NB4 (cell line): Measurements from ENCODE around the gene SNTA1.
"Not testable (repeated sequence)": the region's sequence is repeated elsewhere in the genome, so short reads cannot be mapped to it uniquely, and the experiment has no call there.

ENCODE experiments used
- DNase-seq: peaks from one replicate; pipeline ENCODE4 v3.0.0; 2010; ENCODE audit warnings: low read depth
- H3K4me3 ChIP-seq: one replicate; pipeline ENCODE4 v1.5.1; 2011; ENCODE audit warnings: mild to moderate bottlenecking, low read depth, low read length, moderate library complexity
- CTCF ChIP-seq: IDR thresholded peaks from one replicate; pipeline ENCODE4 v1.5.1; 2012; ENCODE audit warnings: low read depth, low read length
- MAX ChIP-seq: IDR thresholded peaks from 2 replicates; pipeline ENCODE4 v1.6.1; 2011; ENCODE audit warnings: low read depth, low read length
- MYC ChIP-seq: IDR thresholded peaks from 2 replicates; pipeline ENCODE4 v1.6.1; 2011; ENCODE audit warnings: low read depth, low read length
- POLR2A ChIP-seq: IDR thresholded peaks from 2 replicates; pipeline ENCODE4 v1.6.1; 2011; ENCODE audit warnings: mild to moderate bottlenecking; ENCODE audit not compliant: insufficient read length; ENCODE audit errors: extremely low read depth

The SNTA1 gene

GRCh38 chr20:33433465-33434234 lies 9.9 kb downstream of the SNTA1 start:
- DNase-seq, result no peak
- TF ChIP-seq MAX, result no peak
- no peak for TF ChIP-seq MYC
- no peak overlapping the region for H3K4me3 ChIP-seq

DNA sequence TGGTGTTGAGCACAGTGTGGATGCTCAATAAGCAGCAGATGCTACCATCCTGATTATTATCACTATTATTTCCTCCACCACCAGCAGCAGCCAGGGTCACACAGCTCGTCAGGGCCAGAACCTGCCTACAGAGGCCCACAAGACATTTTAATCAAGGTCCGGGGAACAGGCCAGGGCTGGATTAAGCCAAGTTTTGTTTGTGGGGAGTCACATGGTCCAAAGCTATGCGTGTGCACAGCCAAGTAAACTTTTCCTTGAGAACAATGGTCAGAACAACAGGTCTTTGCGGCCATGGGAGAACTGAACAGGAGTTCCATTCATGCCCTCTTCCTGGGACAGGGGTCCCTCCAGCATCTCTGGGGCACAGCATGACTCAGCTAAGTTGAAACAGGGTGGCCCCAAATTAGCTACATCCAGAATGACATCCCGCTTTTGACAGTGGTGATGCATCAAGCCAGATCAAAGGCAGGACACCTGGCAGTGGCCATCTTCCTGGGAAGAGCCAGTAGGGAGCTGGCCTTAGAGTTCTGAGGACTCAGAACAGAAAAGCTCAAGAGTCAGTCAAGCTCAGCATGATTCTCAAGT lies 11.7 kb downstream of the SNTA1 start:
- TF ChIP-seq CTCF (no peak), MYC (no peak), POLR2A (no peak), MAX (no peak)
- no peak for DNase-seq
- H3K4me3 ChIP-seq, result no peak overlapping the region

GRCh38 chr20:33423875-33424274 lies 19.7 kb downstream of the SNTA1 start:
- DNase-seq, result not testable (repeated sequence)

GRCh38 chr20:33423141-33423834 lies 20.3 kb downstream of the SNTA1 start:
- no peak overlapping the region for H3K4me3 ChIP-seq
- TF ChIP-seq MYC, result no peak
- no peak for TF ChIP-seq CTCF
- TF ChIP-seq POLR2A, result no peak
- no peak for TF ChIP-seq MAX
- DNase-seq, result peak; percentile 34

More at GRCh38 chr20:33423875-33424274, 19.7 kb downstream of the SNTA1 start:
- H3K4me3 ChIP-seq, result not testable (repeated sequence)

DNA sequence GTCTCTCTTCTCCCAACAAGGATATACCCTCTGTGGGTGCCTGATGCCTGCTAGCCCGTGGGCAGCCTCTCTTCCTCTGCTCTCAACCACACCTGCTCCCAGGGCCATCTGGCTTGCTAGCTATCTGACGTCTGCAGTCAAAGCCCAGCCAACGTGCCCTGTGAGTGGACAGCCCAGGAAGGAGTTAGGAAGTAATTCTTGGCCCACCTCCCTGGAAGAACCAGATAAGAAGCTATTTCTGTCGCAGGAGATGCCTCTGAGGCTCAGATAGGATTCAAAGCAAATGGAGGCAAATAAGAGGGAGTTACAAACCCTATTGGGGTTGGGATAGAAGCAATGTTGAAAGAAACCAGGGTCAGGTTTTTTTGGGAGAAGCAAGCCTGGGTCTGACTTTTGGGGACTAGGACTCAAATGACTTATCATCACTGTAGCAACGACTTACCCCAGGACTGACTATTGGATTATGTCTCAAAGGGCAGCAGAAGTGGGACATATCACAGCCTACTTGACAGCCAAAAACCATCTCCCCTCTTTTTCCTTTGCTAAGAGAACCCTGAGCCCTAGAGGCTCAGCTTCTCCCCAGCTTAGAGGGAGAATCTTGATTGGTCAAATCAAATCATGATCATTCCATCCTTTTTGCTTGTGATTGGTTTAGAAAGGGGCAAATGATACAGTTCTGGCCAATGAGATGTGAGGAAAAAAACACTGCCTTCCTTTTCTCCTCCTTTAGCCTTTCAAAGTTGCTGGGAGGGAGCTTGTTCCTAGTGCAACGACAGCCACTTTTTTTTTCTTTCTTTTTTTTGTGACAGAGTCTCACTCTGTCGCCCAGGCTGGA lies 24.2 kb downstream of the SNTA1 start:
- no peak for DNase-seq
- TF ChIP-seq MYC (no peak), POLR2A (no peak), CTCF (no peak), MAX (no peak)
- no peak overlapping the region for H3K4me3 ChIP-seq

DNA sequence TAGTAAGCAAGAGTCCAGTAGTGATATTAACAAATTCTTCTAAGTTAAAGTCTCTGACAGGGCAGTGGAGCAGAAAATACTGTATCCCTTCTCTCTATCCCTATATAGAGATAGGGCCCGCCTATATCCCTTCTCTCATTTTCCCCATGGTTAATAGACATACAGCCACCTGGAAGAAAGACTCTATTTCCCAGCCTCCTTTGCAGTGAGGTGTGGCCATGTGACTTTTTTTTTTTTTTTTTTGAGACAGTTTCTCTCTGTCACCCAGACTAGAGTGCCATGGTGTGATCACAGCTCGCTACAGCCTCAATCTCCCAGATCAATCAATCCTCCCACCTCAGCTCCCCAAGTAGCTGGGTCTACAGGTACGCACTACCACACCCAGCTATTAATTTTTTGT lies 25.5 kb downstream of the SNTA1 start:
- DNase-seq, result no peak
- TF ChIP-seq CTCF (no peak), MAX (no peak), MYC (no peak), POLR2A (no peak)

More for the DNA sequence above, 25.5 kb downstream of the SNTA1 start:
- H3K4me3 ChIP-seq, result no peak overlapping the region
